H1 (cell line): ENCODE results near the gene DEK.
A peak's percentile ranks its signal among the peaks of the same experiment; 100 is the strongest.

Experiments used
- BRCA1 ChIP-seq: IDR thresholded peaks from 2 replicates; pipeline ENCODE4 v1.6.1; 2012; ENCODE audit warnings: low read depth, low read length, improper control_type of control experiment
- CEBPB ChIP-seq: IDR thresholded peaks from 2 replicates; pipeline ENCODE4 v1.6.1; 2012; ENCODE audit warnings: low read depth, low read length
- CHD1 ChIP-seq: IDR thresholded peaks from 2 replicates; pipeline ENCODE4 v1.6.1; 2012; ENCODE audit warnings: low read depth, low read length, improper control_type of control experiment
- CTCF ChIP-seq, 3 experiments: IDR thresholded peaks; 1 replicate in 2 of 3; 2 replicates in 1 of 3; pipeline versions ENCODE4 v1.5.1 to v1.6.1; 2011; ENCODE audit warnings: low read length in 3 of 3, mild to moderate bottlenecking in 3 of 3, inconsistent platforms in 2 of 3, low read depth in 1 of 3, moderate library complexity in 1 of 3; ENCODE audit not compliant: insufficient read depth in 1 of 3; ENCODE audit errors: control extremely low read depth in 1 of 3
- EZH2 ChIP-seq: fragments of 200-600 bp; sonication (generic); IDR thresholded peaks from 2 replicates; pipeline ENCODE4 v1.7.1; 2012; ENCODE audit warnings: low read depth, mild to moderate bottlenecking, moderate library complexity, low read length, inconsistent platforms; ENCODE audit not compliant: severe bottlenecking
- RNF2 ChIP-seq: fragments of 200-900, 300-1000 bp; sonication (generic); IDR thresholded peaks from 2 replicates; pipeline ENCODE4 v1.7.1; 2016; ENCODE audit warnings: borderline replicate concordance, low read depth, mild to moderate bottlenecking, antibody characterized with exemption, low read length; ENCODE audit not compliant: poor library complexity, severe bottlenecking; ENCODE audit errors: missing control alignments
- SIRT6 ChIP-seq: IDR thresholded peaks from one replicate; pipeline ENCODE4 v1.7.1; 2012; ENCODE audit warnings: low read length, inconsistent platforms
- SP1 ChIP-seq: IDR thresholded peaks from 2 replicates; pipeline ENCODE4 v1.6.1; 2011; ENCODE audit warnings: low read depth, low read length
- YY1 ChIP-seq: IDR thresholded peaks from 2 replicates; pipeline ENCODE4 v1.6.1; 2011; ENCODE audit warnings: low read depth, mild to moderate bottlenecking, low read length
- ZNF274 ChIP-seq: IDR thresholded peaks from 2 replicates; pipeline ENCODE4 v1.7.0; 2012; ENCODE audit warnings: low read length, borderline replicate concordance; ENCODE audit errors: extremely low read depth

- TF ChIP-seq CTCF (IDR thresholded peaks at IDR 0.05; ENCODE audit: control extremely low read depth in 1 of 3, insufficient read depth in 1 of 3, low read depth in 1 of 3, low read length in 3 of 3) (peak in 1 of 3 experiments; percentile 35; a peak in 1 of 4 replicates), CEBPB (no peak), EZH2 (no peak), RNF2 (no peak), SP1 (no peak), ZNF274 (no peak), SIRT6 (no peak), BRCA1 (no peak), YY1 (no peak), CHD1 (no peak)
Measured at GRCh38 chr6:18187701-18188100, 76.6 kb downstream of the DEK start.
